Uterus (tissue), 2 donors: ENCODE measurements around the gene NBPF20.
"Not testable (repeated sequence)": the region's sequence is repeated elsewhere in the genome, so short reads cannot be mapped to it uniquely, and the experiment has no call there.

Experiments used
- CTCF ChIP-seq, 4 experiments: fragments of 200-600 bp in 2 of 4; fragments of 450-650 bp in 2 of 4; sonication (generic) in 2 of 4; IDR thresholded peaks; one replicate each; pipeline ENCODE4 v1.5.1; 2016 to 2019; ENCODE audit warnings: antibody characterized with exemption in 4 of 4, mild to moderate bottlenecking in 2 of 4, moderate library complexity in 1 of 4
- POLR2A ChIP-seq, 2 donors: fragments of 450-650 bp; IDR thresholded peaks; one replicate each; pipeline ENCODE4 v1.6.1; 2016; ENCODE audit warnings: antibody characterized with exemption in 2 of 2, mild to moderate bottlenecking in 1 of 2, moderate library complexity in 1 of 2

- TF ChIP-seq POLR2A, CTCF (IDR thresholded peaks at IDR 0.05): not testable (repeated sequence)
Observed at GRCh38 chr1:145424612-145425435, 579 bp downstream of the NBPF20 start.
